SK-N-MC (cell line): ENCODE measurements around the gene CHST15.

ENCODE experiments used
- DNase-seq: peaks from one replicate; pipeline ENCODE4 v3.0.0-alpha.2; 2011; ENCODE audit warnings: low read depth, low spot score
- H3K27ac ChIP-seq: fragments of 200-600 bp; sonication (generic); 2 replicates; pipeline ENCODE4 v1.5.1; 2016; ENCODE audit warnings: mixed run types
- H3K36me3 ChIP-seq: fragments of 200-600 bp; sonication (generic); 2 replicates; pipeline ENCODE4 v1.6.1; 2017; ENCODE audit warnings: antibody characterized with exemption, low read length, mixed read lengths; ENCODE audit not compliant: insufficient read depth
- H3K4me3 ChIP-seq: fragments of 200-600 bp; sonication (generic); 2 replicates; pipeline ENCODE4 v1.5.1; 2016
- H3K9ac ChIP-seq: fragments of 200-600 bp; sonication (generic); 2 replicates; pipeline ENCODE4 v1.8.0; 2017; ENCODE audit warnings: mixed run types, mixed read lengths; ENCODE audit not compliant: insufficient read length
- H3K9me3 ChIP-seq: fragments of 200-600 bp; sonication (generic); 2 replicates; pipeline ENCODE4 v1.6.1; 2017; ENCODE audit warnings: low read depth, mild to moderate bottlenecking, antibody characterized with exemption, low read length, moderate library complexity, mixed read lengths
- EZH2 ChIP-seq: fragments of 200-600 bp; sonication (generic); IDR thresholded peaks from one replicate; pipeline ENCODE4 v1.6.1; 2017; ENCODE audit warnings: antibody characterized with exemption
- FOXP2 ChIP-seq: optimal IDR thresholded peaks from 2 replicates; pipeline ENCODE3; 2011; ENCODE audit warnings: mild to moderate bottlenecking, moderate library complexity; ENCODE audit not compliant: insufficient read depth; ENCODE audit errors: extremely low read length, control extremely low read depth
- POLR2AphosphoS5 ChIP-seq: IDR thresholded peaks from 2 replicates; pipeline ENCODE4 v1.6.1; 2012; ENCODE audit warnings: mild to moderate bottlenecking, low read depth, low read length, borderline replicate concordance

CHST15 gene

GRCh38 chr10:124033887-124034218 is 59.5 kb downstream of the CHST15 start:
- DNase-seq = no peak
- Histone ChIP-seq H3K9me3 (no peaks in the 10 kb centered on the region), H3K27ac (no peak overlapping the region), H3K9ac (no peak overlapping the region), H3K4me3 (no peak overlapping the region), H3K36me3 (no peaks in the 10 kb centered on the region)
- no peak for TF ChIP-seq POLR2AphosphoS5

DNA sequence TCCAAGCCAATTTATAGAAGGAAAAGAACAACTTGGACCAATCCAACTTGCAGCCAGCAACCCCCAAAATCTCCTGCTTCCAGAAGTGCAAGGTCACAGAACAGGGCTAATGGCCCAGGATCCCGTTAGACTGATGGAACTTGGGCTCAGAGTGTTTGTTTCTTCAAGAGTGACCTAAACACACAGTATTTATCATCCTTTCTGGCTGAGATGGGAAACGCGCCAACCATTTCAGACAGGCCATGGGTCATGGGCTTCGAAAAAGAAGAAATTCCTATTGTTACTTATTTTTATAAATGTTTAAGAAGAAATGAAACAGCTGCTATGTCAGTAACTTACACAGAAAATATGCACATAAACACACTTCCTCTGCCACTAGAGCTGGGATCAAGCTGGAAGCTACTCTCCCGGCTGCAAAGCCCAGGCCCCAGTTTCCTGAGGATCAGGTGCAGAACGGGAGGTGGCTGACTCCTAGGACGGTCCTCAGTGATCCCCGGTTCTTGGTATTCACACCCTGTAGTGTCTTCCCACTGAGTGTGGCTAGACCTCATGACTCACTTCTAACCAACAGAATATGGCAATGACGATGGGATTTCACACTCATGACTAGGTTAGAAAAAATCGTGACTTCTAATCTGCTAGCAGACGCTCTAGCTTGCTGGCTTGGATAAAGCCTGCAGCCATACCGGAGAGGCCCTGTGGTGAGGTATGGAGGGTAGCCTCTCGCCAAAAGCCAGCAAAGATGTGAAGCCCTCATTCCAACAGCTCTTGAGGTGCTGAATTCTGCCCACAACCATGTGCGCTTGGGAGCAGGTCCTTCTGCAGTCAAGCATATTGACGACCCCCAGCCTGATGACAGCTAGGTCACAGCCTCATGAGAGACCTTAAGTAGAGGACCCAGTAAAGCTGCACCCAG is 60.2 kb downstream of the CHST15 start:
- TF ChIP-seq FOXP2 (no peak), POLR2AphosphoS5 (no peak), EZH2 (no peak)
- H3K27ac ChIP-seq = no peak overlapping the region
- no peak for DNase-seq
- H3K9ac ChIP-seq = no peak overlapping the region
- no peaks in the 10 kb centered on the region for H3K9me3 ChIP-seq
- no peaks in the 10 kb centered on the region for H3K36me3 ChIP-seq
- no peak overlapping the region for H3K4me3 ChIP-seq

DNA sequence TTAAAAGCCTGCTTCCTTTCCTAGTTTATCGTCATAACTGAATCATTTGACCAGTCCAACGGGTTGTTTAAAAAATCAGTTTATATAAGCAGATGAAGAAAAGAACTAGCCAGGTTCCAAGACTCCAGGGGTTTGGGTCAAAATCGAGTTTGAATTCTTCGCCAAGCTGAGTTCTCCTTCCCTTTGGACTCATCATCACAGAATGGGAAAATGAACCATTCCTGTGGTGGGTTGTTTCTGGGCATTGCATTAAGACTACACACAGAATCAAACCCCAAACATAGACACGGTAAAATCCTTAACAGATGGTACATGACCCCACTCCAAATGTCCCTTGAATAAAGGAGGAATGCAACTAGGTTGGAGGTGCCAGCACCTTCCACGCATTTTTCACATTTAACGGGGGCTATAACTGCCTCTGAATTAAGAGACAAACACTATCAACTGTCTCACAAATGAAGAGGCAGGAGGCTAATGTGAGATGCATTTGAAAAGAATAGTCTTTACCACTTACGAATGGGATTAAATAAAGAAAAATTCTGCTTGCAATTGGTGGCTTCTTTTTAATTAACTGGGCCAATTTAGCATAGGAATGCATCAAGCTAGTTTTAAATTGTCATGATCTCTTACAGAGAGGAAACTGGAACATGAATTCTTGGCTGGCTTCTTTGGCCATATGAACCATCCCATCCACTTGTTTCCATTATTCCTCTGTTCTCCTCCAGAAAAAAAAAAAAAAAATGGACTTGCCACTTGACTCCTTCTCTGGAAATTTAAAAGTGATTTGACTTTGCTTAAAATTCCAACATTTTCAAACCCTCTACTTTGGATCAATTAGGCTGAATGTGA is 61.1 kb downstream of the CHST15 start:
- TF ChIP-seq FOXP2 (no peak), EZH2 (no peak), POLR2AphosphoS5 (no peak)
- no peaks in the 10 kb centered on the region for H3K9me3 ChIP-seq
- H3K4me3 ChIP-seq = no peak overlapping the region
- H3K27ac ChIP-seq = no peak overlapping the region
- no peaks in the 10 kb centered on the region for H3K36me3 ChIP-seq
- H3K9ac ChIP-seq = no peak overlapping the region
- DNase-seq = no peak

DNA sequence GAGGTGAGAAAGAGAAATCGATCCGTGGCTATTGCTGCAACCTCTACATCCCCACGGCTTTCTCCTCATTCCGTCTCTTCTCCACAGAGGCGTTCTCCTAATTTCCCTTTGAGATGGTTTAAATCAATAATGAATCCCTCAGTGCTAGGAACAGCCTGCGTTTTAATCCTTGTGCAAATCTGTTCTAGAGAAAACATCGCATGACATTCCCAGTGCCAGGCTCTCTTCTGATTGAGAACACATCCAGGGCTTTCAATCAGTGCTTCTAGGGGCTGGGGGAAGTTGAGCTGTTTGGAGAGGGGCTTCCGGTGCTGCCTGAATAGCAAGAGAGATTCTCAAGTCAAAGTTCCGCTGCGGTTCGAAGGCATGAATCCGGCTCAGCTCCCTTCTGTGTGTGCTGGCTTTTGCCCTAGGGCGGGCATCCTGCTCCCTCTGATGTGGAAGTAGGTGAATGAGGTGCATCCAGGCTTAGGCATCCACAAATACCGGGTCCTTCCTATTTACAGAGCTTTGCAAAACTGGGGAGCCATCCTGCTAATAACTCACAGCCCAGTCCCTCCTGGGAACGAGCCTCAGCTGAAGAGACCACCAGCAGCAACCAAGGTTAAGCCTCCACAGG is 62.8 kb downstream of the CHST15 start:
- H3K9me3 ChIP-seq = no peaks in the 10 kb centered on the region
- no peak overlapping the region for H3K9ac ChIP-seq
- no peak for DNase-seq
- TF ChIP-seq POLR2AphosphoS5 = no peak
- TF ChIP-seq EZH2 = no peak
- no peak for TF ChIP-seq FOXP2
- H3K36me3 ChIP-seq = no peaks in the 10 kb centered on the region
- H3K27ac ChIP-seq = no peak overlapping the region
- H3K4me3 ChIP-seq = no peak overlapping the region

DNA sequence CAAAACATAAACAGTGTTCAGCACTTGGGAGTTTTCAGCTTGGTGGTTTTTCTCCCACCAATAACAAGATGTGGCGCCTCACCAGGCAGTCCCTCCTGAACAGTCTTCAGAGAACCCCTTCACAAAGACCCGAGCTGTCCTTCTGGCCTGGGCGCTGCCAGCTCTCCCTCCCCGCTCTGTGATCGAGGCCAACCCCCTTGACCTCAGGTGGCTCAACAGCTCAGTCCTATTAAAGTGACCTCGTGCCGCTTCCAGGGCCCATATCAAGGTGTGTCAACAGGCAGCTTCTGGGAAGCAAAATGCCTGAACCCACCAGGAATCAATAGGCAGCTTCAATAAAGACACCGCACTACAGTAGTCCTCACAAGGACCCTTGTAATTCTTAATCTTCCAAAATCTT is 63.3 kb downstream of the CHST15 start:
- no peaks in the 10 kb centered on the region for H3K36me3 ChIP-seq
- no peak overlapping the region for H3K4me3 ChIP-seq
- H3K27ac ChIP-seq = no peak overlapping the region
- DNase-seq = no peak
- H3K9ac ChIP-seq = no peak overlapping the region
- H3K9me3 ChIP-seq = no peaks in the 10 kb centered on the region
- TF ChIP-seq EZH2 (no peak), FOXP2 (no peak), POLR2AphosphoS5 (no peak)

DNA sequence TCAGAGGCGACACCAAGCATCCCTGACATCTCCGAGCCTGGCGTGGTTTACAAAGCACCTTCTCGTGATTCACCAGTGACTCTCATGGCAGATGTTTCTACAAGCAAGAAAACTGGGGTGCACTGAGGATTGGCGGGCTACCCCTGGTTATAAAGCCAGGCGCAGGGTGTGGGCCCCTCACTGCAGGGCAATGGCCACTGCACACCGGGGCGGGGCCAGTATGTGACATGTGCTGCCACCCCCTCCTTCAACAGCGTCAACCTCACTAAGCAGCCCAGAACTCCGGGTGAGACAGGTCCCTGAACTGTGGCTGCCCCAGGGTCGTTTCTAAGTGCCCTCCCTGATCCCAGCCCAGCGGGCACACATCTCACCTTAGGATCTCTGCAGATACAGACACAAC is 63.8 kb downstream of the CHST15 start:
- Histone ChIP-seq H3K4me3 (no peak overlapping the region), H3K36me3 (no peaks in the 10 kb centered on the region), H3K27ac (no peak overlapping the region), H3K9me3 (no peaks in the 10 kb centered on the region), H3K9ac (no peak overlapping the region)
- DNase-seq = no peak
- TF ChIP-seq FOXP2 = no peak
- TF ChIP-seq EZH2 = no peak
- TF ChIP-seq POLR2AphosphoS5 = no peak

DNA sequence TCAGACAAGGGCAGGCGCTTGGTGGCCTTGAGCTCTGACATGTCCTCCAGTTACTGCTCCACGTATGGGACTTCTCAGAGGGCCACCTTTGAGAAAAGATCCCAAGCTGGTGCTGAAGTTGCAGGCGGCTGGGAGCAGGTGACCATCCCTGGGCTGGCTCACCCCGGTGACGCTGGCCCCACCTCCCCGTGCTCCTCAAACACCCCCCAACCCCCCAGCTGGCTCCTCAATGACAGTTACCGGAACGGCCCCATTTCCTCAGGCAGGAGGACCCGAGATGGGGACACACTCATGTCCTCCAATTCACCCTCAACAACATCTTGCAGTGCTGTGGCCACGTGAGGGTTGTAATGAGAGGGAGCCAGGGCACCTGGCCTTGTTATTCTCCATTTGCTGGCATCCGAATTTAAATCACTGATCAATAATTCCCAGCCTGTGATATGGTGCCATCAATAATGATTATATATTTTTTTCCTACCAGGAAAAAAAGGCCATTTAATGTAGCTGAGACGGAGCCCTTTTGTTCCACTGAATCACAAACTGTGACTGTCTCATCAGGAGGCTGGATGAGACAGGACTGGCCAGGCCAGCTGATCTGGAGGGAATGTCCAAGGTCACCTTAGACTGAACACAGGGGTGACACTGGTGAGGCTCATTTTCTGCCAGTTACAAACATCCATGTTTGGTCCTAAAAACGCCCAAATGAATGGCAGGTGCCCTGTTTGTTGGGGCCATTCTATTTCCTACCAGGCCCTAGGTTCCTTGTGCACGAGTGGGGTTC is 64.5 kb downstream of the CHST15 start:
- H3K27ac ChIP-seq = no peak overlapping the region
- H3K9ac ChIP-seq = no peak overlapping the region
- H3K4me3 ChIP-seq = no peak overlapping the region
- H3K9me3 ChIP-seq = no peaks in the 10 kb centered on the region
- TF ChIP-seq POLR2AphosphoS5 (no peak), EZH2 (no peak), FOXP2 (no peak)
- H3K36me3 ChIP-seq = no peaks in the 10 kb centered on the region
- no peak for DNase-seq

DNA sequence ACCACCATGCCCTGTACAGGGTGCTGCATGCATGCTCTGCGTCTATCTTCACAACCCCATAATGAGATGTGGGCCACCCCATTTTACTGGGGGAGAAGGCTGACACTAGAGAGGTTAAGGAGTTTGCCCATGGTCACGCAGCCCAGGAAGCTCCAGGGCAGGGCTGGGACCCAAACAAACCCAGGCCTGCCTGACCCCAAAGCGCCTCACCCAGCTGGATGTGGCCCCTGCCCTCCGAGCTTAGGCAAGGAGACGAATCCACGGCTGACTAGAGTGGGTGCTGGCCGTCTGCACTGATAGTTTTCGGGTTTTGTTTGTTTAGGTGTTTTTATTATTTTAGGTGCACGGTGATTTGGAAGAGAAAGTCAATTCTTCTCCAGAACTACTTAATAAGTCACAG is 65.7 kb downstream of the CHST15 start:
- Histone ChIP-seq H3K27ac (no peak overlapping the region), H3K9ac (no peak overlapping the region), H3K9me3 (no peaks in the 10 kb centered on the region), H3K4me3 (no peak overlapping the region), H3K36me3 (no peaks in the 10 kb centered on the region)
- no peak for TF ChIP-seq EZH2
- TF ChIP-seq POLR2AphosphoS5 = no peak
- TF ChIP-seq FOXP2 = no peak
- no peak for DNase-seq
